CD4-positive, alpha-beta T cell treated with Interleukin-2 at 100 ng/mL for 4 hours (primary cell): ENCODE data around the gene ZNF10.

ENCODE experiments used
- DNase-seq: peaks from one replicate; pipeline ENCODE4 v3.0.0-alpha.2; 2020; ENCODE audit warnings: low spot score

Gene ZNF10

DNA sequence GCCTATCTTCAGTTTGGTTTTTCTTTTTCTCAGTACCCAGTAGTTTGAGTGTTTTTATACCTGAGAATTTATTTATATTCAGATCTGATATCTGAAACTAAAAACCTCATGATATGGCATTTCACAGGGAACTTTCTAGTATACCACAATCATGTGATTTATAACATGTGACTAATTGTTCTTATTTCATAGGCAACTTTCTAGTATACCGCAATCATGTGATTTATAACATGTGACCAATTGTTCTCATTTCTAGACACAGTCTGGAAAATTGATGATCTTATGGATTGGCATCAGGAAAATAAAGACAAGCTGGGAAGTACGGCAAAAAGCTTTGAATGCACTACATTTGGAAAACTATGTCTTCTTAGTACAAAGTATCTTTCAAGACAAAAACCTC is 71.5 kb downstream of the ZNF10 start:
- no peak for DNase-seq

DNA sequence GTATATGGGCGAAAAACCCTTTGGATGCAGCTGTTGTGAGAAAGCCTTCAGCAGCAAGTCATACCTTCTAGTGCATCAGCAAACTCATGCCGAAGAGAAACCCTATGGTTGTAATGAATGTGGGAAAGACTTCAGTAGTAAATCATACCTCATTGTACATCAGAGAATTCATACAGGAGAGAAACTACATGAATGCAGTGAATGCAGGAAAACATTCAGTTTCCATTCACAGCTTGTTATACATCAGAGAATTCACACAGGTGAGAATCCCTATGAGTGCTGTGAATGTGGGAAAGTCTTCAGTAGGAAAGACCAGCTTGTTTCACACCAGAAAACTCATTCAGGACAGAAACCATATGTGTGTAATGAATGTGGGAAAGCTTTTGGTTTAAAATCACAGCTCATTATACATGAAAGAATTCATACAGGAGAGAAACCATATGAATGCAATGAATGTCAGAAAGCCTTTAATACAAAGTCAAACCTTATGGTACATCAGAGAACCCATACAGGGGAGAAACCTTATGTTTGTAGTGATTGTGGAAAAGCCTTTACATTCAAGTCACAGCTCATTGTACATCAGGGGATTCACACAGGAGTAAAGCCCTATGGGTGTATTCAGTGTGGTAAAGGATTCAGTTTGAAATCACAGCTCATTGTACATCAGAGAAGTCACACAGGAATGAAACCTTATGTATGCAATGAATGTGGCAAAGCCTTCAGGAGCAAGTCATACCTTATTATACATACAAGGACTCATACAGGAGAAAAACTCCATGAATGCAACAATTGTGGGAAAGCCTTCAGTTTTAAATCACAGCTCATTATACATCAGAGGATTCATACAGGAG is 72.3 kb downstream of the ZNF10 start:
- DNase-seq = no peak

DNA sequence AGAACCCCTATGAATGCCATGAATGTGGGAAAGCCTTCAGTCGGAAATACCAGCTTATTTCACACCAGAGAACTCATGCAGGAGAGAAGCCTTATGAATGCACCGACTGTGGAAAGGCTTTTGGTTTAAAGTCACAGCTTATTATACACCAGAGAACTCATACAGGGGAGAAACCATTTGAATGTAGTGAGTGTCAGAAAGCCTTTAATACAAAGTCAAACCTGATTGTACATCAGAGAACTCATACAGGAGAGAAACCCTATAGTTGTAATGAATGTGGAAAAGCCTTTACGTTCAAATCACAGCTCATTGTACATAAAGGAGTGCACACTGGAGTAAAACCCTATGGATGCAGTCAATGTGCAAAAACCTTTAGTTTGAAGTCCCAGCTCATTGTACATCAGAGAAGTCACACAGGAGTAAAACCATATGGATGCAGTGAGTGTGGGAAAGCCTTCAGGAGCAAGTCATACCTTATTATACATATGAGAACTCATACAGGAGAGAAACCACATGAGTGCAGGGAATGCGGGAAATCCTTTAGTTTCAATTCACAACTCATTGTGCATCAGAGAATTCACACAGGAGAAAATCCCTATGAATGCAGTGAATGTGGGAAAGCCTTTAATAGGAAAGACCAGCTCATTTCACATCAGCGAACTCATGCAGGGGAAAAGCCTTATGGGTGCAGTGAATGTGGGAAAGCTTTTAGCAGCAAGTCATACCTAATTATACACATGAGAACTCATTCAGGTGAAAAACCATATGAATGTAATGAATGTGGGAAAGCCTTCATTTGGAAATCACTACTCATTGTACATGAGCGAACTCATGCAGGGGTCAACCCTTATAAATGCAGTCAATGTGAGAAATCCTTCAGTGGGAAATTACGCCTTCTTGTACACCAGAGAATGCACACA is 73.2 kb downstream of the ZNF10 start:
- no peak for DNase-seq

DNA sequence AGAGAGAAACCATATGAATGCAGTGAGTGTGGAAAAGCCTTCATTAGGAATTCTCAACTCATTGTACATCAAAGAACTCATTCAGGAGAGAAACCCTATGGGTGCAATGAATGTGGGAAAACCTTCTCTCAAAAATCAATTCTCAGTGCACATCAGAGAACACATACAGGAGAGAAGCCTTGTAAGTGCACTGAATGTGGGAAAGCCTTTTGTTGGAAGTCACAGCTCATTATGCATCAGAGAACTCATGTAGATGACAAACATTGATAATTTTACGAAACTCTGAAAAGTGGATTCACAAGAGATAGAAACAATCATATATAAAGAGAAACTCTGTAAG is 73.8 kb downstream of the ZNF10 start:
- no peak for DNase-seq

DNA sequence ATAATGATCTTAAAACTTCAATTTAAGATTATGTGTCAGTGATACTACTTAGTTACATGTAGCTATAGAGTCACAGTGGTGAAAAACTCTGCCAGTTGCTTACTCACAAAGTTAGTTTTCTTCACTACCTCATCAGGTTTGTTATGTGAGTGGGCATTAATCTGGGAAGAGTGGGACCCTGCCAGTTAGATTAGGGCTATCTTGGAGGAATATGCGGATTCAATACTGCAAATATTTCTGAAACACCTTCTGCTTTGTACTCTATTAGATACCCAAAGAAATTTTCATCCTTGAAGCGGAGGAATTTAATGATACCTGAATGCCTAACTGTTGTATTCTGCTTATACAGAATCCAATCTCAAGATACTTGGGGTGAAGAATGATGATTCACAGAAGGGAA is 76.0 kb downstream of the ZNF10 start:
- no peak for DNase-seq
